Tibial artery (tissue), 4 donors: ENCODE measurements around the gene NECTIN2.
A peak's percentile ranks its signal among the peaks of the same experiment; 100 is the strongest.

Experiments used
- DNase-seq, 2 donors: peaks; one replicate each; pipeline ENCODE4 v3.0.0-alpha.2; 2019
- H3K27ac ChIP-seq, 2 donors: fragments of 200-600 bp; sonication (generic) in 1 of 2; 1 replicate in 1 of 2; 2 replicates in 1 of 2; pipeline ENCODE4 v1.5.1; 2018 to 2019; ENCODE audit warnings: mild to moderate bottlenecking in 1 of 2
- H3K27me3 ChIP-seq, 2 donors: fragments of 200-600 bp; sonication (generic) in 1 of 2; one replicate each; pipeline versions ENCODE4 v1.5.1 to v1.6.0; 2016 to 2019
- H3K36me3 ChIP-seq, 3 donors: fragments of 200-600 bp; sonication (generic) in 2 of 3; one replicate each; pipeline ENCODE4 v1.5.1; 2016 to 2019; ENCODE audit warnings: mild to moderate bottlenecking in 2 of 3
- H3K4me1 ChIP-seq, 4 donors: fragments of 200-600 bp; sonication (generic) in 2 of 4; 1 replicate in 3 of 4; 2 replicates in 1 of 4; pipeline ENCODE4 v1.5.1; 2016 to 2019
- H3K4me3 ChIP-seq, 2 donors: fragments of 200-600 bp; sonication (generic) in 1 of 2; 1 replicate in 1 of 2; 2 replicates in 1 of 2; pipeline ENCODE4 v1.5.1; 2018 to 2019; ENCODE audit warnings: mild to moderate bottlenecking in 2 of 2
- H3K9me3 ChIP-seq, 3 donors: fragments of 200-600 bp; sonication (generic) in 1 of 3; one replicate each; pipeline ENCODE4 v1.5.1; 2016 to 2019
- intact Hi-C: fragments of 100-400 bp; cut with DNase I; formaldehyde crosslinking; loops from one replicate; pipeline ENCODE4 v1.15.0; 2023; ENCODE audit warnings: low total_unique reads
- TF ChIP-seq, protein P1 (sequence below), 2 experiments: fragments of 200-600 bp in 1 of 2; fragments of 450-650 bp in 1 of 2; IDR thresholded peaks; one replicate each; pipeline ENCODE4 v1.5.1; 2017 to 2019; ENCODE audit warnings: antibody characterized with exemption in 2 of 2, mild to moderate bottlenecking in 1 of 2, moderate library complexity in 1 of 2

Gene NECTIN2

DNA sequence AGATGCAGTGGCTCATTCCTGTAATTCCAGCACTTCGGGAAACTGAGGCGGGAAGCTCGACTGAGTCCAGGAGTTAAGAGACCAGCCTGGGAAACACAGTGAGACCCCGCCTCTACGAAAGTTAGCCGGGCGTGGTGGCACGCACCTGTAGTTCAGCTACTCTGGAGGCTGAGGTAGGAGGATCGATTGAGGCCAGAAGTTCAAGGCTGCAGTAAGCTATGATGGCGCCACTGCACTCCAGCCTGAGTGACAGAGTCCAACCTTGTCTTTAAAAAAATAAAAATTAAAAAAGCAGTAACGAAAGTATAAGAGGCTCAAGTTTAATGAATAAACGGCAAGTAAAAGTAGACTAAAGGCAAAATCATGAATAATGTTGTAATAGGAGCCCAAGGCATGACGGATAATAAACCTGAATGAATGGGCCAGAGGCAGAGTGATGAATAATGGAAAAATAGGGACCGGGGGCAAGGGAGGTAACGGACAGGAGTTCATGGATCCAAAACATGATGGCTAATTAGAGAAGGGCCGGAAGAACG, 43.8 kb downstream of the NECTIN2 start:
- H3K27me3 ChIP-seq = no peaks in the 10 kb centered on the region
- intact Hi-C loops = no loop called here
- peaks cover 0 to 27% (median 21%) of the 10 kb centered on the region in 4 donors for H3K4me1 ChIP-seq
- no peaks in the 10 kb centered on the region for H3K9me3 ChIP-seq
- H3K27ac ChIP-seq = peak overlapping the region; percentile 86 to 90
- H3K4me3 ChIP-seq = peak overlapping the region; percentile 54 to 68
- peaks cover 42 to 61% (median 46%) of the 10 kb centered on the region in 3 donors for H3K36me3 ChIP-seq
- TF ChIP-seq, protein P1, sequence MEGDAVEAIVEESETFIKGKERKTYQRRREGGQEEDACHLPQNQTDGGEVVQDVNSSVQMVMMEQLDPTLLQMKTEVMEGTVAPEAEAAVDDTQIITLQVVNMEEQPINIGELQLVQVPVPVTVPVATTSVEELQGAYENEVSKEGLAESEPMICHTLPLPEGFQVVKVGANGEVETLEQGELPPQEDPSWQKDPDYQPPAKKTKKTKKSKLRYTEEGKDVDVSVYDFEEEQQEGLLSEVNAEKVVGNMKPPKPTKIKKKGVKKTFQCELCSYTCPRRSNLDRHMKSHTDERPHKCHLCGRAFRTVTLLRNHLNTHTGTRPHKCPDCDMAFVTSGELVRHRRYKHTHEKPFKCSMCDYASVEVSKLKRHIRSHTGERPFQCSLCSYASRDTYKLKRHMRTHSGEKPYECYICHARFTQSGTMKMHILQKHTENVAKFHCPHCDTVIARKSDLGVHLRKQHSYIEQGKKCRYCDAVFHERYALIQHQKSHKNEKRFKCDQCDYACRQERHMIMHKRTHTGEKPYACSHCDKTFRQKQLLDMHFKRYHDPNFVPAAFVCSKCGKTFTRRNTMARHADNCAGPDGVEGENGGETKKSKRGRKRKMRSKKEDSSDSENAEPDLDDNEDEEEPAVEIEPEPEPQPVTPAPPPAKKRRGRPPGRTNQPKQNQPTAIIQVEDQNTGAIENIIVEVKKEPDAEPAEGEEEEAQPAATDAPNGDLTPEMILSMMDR (IDR thresholded peaks at IDR 0.05) = no peak
- DNase-seq = no peak

DNA sequence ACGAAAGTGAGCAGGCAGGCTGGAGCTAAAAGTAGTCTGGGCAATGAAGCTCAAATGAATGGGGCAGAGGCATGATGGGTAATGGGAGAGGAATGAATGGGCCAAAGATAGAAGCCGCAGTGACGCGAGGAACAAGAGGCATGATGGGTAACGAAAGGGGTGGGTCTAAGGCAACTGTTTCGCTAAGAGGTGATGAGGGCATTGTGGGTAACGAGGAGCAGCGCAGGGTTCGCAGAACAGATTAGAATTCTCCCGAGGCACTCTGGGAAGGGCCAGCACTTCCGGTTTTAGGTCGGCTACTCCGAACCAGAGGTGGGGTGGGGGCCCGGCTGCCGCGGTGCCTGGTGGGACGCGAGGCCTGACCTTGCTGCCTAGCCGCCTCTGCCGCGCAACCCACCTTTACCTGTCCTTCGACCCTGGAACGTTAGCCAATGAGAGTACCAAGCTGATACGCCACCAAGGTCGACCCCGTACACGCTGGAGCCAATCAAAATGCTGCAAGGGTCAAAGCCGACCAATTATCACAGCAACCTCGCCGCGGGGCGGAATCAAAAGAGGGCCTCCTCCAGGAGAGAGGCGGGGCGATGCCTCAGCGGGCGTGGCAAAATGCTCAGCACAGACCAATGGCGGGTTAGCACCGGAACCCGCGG, 44.4 kb downstream of the NECTIN2 start:
- peaks cover 48 to 64% (median 48%) of the 10 kb centered on the region in 3 donors for H3K36me3 ChIP-seq
- no peaks in the 10 kb centered on the region for H3K27me3 ChIP-seq
- H3K4me1 ChIP-seq = peaks cover 0 to 27% (median 21%) of the 10 kb centered on the region in 4 donors
- H3K9me3 ChIP-seq = no peaks in the 10 kb centered on the region
- H3K4me3 ChIP-seq = peak overlapping the region; percentile 54 to 68
- intact Hi-C loops = no loop called here
- TF ChIP-seq, protein P1 (IDR thresholded peaks at IDR 0.05) = no peak
- H3K27ac ChIP-seq = peak overlapping the region; percentile 86 to 90
- peak; percentile 100 for DNase-seq

DNA sequence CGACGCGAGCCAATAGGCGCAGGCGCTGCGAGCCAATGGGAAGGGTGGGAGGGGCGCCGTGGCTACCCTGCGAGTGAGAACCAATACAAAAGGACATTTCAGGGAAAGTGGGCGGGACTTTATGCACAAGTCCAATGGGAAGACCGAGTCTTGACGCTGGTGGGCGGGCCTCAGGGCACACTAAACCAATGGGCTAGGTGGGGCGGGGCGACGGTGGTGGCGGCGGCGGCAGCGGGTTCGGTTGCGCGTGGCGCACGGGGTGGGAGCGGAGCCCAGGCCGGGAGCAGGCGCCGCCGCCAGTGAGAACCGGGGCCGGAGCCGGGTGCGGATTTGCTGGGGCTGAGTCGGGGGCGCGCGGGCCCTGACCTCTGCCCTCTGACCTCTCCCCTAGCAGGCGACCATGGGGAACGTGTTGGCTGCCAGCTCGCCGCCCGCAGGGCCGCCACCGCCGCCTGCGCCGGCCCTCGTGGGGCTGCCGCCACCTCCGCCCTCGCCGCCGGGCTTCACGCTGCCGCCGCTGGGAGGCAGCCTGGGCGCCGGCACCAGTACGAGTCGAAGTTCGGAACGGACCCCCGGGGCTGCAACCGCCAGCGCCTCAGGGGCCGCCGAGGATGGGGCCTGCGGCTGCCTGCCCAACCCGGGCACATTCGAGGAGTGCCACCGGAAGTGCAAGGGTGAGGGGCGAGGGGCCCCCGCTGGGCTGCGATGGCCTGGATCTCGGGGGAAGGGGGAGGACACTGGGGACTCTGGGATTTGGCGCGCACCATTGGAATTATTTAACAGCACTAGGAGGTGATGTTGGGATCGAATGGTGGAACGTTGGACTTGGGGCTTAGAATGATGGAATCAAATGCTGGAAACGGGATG, 45.2 kb downstream of the NECTIN2 start, which contains the start of gene TOMM40:
Gene TOMM40, plus strand, starts transcription at position 239 of the 867 bp plus-strand sequence. Its CDS starts 162 bp downstream, at position 401.
- peak within 1 kb of the TSS; percentile 86 to 90 for H3K27ac ChIP-seq
- TF ChIP-seq, protein P1 (IDR thresholded peaks at IDR 0.05) = no peak
- peaks cover 0 to 27% (median 21%) of the 10 kb centered on the region in 4 donors for H3K4me1 ChIP-seq
- H3K27me3 ChIP-seq = no peaks in the 10 kb centered on the region
- peaks cover 47 to 64% (median 56%) of the 10 kb centered on the region in 3 donors for H3K36me3 ChIP-seq
- H3K4me3 ChIP-seq = peak within 1 kb of the TSS; percentile 65 to 68
- no peak for DNase-seq
- H3K9me3 ChIP-seq = no peaks in the 10 kb centered on the region
- intact Hi-C loops = no loop called here

DNA sequence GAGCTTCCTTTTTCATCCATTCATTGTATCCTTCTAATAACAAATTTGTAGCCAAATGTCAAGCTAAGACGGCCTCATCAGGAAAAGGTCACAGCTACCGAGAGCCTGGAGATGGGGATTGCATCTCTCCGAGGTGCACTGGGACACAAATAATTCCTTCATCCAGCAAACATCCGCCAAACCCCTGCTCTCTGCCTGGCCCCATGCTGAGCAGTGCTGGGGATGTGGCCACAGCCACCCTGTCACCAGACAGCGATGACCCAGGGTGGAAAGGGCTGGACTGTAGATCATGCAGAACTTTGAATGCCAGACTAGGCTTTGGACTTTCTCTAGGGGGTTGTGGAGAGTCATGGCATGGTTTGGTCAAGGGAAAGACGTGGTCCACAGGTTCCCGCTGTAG, 46.8 kb downstream of the NECTIN2 start:
- Histone ChIP-seq H3K36me3 (peaks cover 45 to 64% (median 57%) of the 10 kb centered on the region in 3 donors), H3K4me1 (peaks cover 0 to 27% (median 21%) of the 10 kb centered on the region in 4 donors), H3K4me3 (no peak overlapping the region)

More for the DNA sequence above, 46.8 kb downstream of the NECTIN2 start:
- TF ChIP-seq, protein P1 (IDR thresholded peaks at IDR 0.05) = no peak
- H3K27ac ChIP-seq = no peak overlapping the region
- intact Hi-C loops = no loop called here
- no peak for DNase-seq
- H3K27me3 ChIP-seq = no peaks in the 10 kb centered on the region
- no peaks in the 10 kb centered on the region for H3K9me3 ChIP-seq
